Ishikawa (cell line): ENCODE results near the gene LHPP.

Experiments
- CEBPB ChIP-seq: IDR thresholded peaks from 2 replicates; pipeline ENCODE4 v1.6.1; 2012
- CREB1 ChIP-seq: IDR thresholded peaks from 2 replicates; pipeline ENCODE4 v1.6.1; 2012; ENCODE audit warnings: low read depth
- EGR1 ChIP-seq: IDR thresholded peaks from 2 replicates; pipeline ENCODE4 v1.6.1; 2012
- EP300 ChIP-seq: IDR thresholded peaks from 2 replicates; pipeline ENCODE4 v1.6.1; 2012; ENCODE audit warnings: borderline replicate concordance
- FOXM1 ChIP-seq: IDR thresholded peaks from 2 replicates; pipeline ENCODE4 v1.6.1; 2012; ENCODE audit warnings: low read depth, borderline replicate concordance
- MAX ChIP-seq: IDR thresholded peaks from 2 replicates; pipeline ENCODE4 v1.6.1; 2012
- NFIC ChIP-seq: IDR thresholded peaks from 2 replicates; pipeline ENCODE4 v1.6.1; 2012
- RAD21 ChIP-seq: IDR thresholded peaks from 2 replicates; pipeline ENCODE4 v1.6.1; 2012; ENCODE audit warnings: low read depth
- REST ChIP-seq: IDR thresholded peaks from 2 replicates; pipeline ENCODE4 v1.6.1; 2012; ENCODE audit warnings: low read depth, mild to moderate bottlenecking
- TAF1 ChIP-seq: IDR thresholded peaks from 2 replicates; pipeline ENCODE4 v1.6.1; 2012; ENCODE audit warnings: low read depth, mild to moderate bottlenecking
- TCF12 ChIP-seq: IDR thresholded peaks from 2 replicates; pipeline ENCODE4 v1.6.1; 2012; ENCODE audit warnings: low read depth
- TEAD4 ChIP-seq: IDR thresholded peaks from 2 replicates; pipeline ENCODE4 v1.6.1; 2012
- USF1 ChIP-seq: IDR thresholded peaks from 2 replicates; pipeline ENCODE4 v1.6.1; 2012
- YY1 ChIP-seq: IDR thresholded peaks from 2 replicates; pipeline ENCODE4 v1.6.1; 2012; ENCODE audit warnings: low read depth
- ZBTB7A ChIP-seq: IDR thresholded peaks from 2 replicates; pipeline ENCODE4 v1.6.1; 2012; ENCODE audit warnings: low read depth

The LHPP gene

GRCh38 chr10:124551097-124551496 lies 89.5 kb downstream of the LHPP start:
- TF ChIP-seq EGR1 = no peak
- TF ChIP-seq CEBPB = no peak
- no peak for TF ChIP-seq TAF1
- no peak for TF ChIP-seq ZBTB7A
- TF ChIP-seq FOXM1 = no peak
- no peak for TF ChIP-seq NFIC
- TF ChIP-seq EP300 = no peak
- TF ChIP-seq TCF12 = no peak
- no peak for TF ChIP-seq MAX
- TF ChIP-seq REST = no peak
- TF ChIP-seq RAD21 = no peak
- TF ChIP-seq YY1 = no peak
- TF ChIP-seq CREB1 = no peak

GRCh38 chr10:124551755-124552154 lies 90.1 kb downstream of the LHPP start:
- no peak for TF ChIP-seq EGR1
- no peak for TF ChIP-seq YY1
- TF ChIP-seq RAD21 = no peak
- no peak for TF ChIP-seq TAF1
- no peak for TF ChIP-seq REST
- TF ChIP-seq TEAD4 = no peak
- TF ChIP-seq EP300 = no peak
- no peak for TF ChIP-seq FOXM1
- TF ChIP-seq NFIC = no peak
- TF ChIP-seq USF1 = no peak
- TF ChIP-seq ZBTB7A = no peak
- TF ChIP-seq CEBPB = no peak
- no peak for TF ChIP-seq TCF12
- no peak for TF ChIP-seq MAX
- TF ChIP-seq CREB1 = no peak

- no peak for TF ChIP-seq ZBTB7A
- TF ChIP-seq TCF12 = no peak
These were observed 91.2 kb downstream of the LHPP start for GRCh38 chr10:124552691-124553276.

- no peak for TF ChIP-seq TCF12
- no peak for TF ChIP-seq USF1
- TF ChIP-seq TEAD4 = no peak
- TF ChIP-seq RAD21 = no peak
- no peak for TF ChIP-seq MAX
- no peak for TF ChIP-seq CEBPB
- TF ChIP-seq EGR1 = no peak
- TF ChIP-seq ZBTB7A = no peak
- TF ChIP-seq REST = no peak
- no peak for TF ChIP-seq YY1
- TF ChIP-seq NFIC = no peak
- no peak for TF ChIP-seq EP300
- no peak for TF ChIP-seq CREB1
- TF ChIP-seq TAF1 = no peak
- no peak for TF ChIP-seq FOXM1
These were observed 92.6 kb downstream of the LHPP start for GRCh38 chr10:124554085-124554858.
